NCI-H2196 treated with DMSO at 0.1 percent for 48 hours (cell line): ENCODE data around the gene ST14.

ENCODE experiments used
- DNase-seq: peaks from one replicate; lab custom pipeline; 2025; ENCODE audit not compliant: unreplicated experiment; lab: John Stamatoyannopoulos, UW

The ST14 gene

DNA sequence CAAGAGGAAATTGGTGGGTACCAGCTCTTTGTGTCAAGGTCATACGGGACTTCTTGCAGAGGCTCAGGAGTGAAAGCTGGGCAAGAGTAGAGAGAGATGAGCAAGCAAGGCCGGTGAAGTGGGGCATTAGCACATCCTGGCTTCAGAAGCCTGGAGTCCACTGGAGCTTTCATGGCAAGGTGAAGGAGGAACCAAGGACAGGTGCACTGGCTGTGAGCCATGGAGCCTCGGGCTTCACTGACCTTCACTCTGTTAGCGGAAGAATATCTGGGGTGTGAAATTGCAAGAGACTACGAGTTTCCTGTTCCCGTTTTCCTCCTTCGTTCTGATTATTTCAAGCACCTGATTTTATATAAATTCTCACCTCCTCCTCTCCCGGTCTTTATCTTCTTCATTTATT is 25.9 kb upstream of the ST14 start:
- no peak for DNase-seq

DNA sequence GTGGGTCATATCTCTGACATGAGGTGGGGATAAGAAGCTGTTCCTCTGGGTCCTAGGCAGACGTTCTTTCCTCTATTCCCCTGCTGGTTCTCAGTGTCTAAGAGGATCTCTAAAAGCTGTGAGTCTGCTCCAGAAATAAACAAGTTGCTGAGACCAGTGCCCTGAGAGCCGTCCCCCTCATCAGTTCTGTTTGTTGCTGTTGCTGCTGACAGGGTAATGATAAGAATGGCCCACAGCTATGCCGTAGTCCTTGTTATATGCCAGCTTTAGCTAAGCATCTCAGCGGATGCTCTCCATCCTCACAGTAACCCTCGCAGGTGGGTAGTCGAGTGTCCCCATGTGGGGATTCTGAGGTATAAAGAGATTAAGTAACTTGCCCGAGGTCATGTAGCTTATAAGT is 23.5 kb upstream of the ST14 start:
- no peak for DNase-seq

DNA sequence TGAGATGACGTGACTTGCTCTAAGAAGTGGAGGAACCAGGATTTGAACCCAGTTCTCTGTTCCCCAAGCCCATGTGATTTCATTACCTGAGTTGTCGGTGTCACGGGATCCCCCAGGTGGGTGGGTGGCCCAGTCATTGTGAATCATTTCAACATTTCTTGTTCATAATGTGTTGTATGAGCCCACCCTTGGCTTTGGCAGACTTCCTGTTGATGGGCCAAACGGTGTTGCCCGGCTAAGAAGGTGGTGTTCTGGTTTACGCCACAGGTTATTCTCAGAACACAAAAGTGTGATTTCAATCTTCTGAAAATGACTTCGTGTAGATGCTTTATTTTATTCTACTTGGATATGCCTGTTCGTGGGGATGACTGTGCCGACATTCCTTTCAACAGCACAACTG is 21.6 kb upstream of the ST14 start:
- DNase-seq: no peak

DNA sequence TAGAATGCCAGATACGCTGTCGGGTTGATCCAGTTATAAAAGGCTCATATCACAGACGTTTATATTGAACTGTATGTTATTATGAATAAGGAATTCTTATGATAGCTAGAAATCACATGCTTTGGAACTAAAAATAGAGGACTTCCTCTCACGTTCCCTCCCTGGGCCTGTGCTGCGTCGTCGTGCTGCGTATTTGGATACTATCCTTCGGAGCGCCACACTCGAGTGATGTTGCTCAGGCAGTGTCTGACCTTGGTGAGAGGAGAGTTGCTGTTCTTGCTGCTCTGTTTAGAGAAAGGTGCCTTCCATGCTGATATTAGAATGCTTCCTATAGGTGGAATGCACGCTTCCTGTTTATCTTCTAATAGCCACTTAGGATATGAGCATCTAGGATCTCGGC is 20.2 kb upstream of the ST14 start:
- no peak for DNase-seq

DNA sequence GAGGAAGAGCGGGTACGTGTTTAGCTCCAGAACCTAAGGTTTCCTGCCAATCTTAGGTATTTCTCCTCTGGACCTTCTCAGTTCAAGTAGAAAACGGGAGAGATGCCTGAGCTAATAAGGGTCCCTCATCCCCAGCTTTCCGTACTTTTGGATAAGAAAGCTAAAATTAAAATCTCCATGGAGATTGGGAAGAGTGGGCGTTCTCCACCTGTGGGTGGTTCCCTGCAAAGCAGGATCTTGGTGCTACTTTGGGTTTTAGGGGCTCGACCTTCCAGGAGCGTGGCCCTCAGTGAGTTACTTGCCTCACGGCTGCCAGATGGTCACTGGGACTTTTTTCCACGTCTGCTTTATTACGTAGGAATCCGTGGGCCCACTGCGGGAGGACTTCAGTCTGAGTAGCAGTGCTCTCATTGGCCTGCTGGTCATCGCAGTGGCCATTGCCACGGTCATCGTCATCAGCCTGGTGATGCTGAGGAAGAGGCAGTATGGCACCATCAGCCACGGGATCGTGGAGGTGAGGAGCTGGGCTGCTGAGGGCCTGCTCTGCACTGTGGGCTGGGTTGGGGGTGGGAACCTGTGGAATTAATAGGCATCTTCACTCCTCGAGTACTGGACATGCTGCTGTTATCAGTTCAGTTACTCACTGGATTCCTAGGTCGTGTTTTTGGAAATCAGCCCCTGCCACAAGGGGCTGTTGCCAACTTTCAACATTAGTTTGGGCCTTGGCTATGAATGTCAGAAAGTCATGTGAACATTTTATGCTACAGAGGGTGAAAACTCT is 17.8 kb upstream of the ST14 start:
- no peak for DNase-seq

GRCh38 chr11:130144141-130144540 is 15.4 kb upstream of the ST14 start:
- DNase-seq: no peak

DNA sequence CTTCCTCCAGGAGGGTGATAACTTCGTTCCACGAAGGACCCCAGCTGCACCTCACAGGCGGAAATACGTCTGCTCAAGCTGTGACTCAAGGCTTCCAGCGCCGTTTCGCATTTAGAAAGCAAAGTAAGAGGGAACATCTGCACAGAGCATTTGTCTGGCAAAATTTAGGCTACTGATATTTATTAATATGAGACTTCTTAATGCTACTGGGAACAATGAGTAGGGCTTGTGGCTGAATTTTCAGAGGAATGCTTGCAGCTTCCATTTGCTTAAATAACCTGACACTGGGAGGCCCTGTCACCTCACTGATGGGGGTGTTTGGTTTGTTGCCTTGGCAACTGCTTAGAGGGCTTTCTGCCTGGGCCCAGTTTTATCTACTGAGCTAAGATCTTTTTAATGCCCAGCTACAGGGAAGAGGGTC is 14.7 kb upstream of the ST14 start:
- DNase-seq: peak; percentile 30

- peak; percentile 53 for DNase-seq
Observed at GRCh38 chr11:130145311-130145812, 14.2 kb upstream of the ST14 start.

DNA sequence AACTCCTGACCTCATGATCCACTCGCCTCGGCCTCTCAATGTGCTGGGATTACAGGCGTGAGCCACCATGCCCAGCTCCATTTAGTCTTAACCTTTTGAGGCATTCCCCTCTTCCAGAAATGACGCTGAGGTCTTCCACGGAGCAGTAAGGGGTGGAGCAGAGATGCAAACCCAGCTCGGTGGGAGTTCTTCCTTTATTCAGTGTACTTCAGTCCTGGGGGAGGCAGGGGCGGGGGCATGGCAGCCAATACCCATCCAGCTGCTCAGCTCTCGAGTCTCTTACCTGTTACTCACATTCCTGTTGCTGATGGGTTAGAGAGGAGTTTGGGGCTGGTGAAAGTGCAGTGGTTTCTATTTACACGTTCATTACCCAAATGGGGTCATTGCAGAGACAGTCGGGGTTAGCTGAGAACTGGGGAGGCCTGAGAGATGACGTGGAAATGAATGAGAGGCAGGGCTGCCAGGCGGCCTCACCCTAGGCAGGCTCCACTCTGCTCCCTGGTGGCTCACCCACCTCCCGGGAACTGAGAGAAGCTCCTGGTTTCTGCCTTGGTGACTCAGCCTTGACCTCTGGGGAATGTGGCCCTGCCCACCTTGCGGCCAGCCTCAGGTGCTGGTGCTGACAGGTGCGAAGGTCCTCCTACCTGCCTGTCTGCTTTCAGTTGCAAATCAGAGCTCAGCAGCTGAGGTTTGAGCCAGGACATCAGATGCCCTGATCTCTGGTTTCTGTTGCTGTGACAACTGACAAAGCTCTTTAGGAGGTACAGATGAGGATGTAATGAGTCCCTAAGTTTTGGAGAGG is 13.4 kb upstream of the ST14 start:
- peak; percentile 90 for DNase-seq

- DNase-seq: no peak
Observed at GRCh38 chr11:130146796-130147195, 12.8 kb upstream of the ST14 start.

GRCh38 chr11:130148796-130149326 is 10.7 kb upstream of the ST14 start:
- no peak for DNase-seq

GRCh38 chr11:130150790-130151189 is 8.8 kb upstream of the ST14 start:
- no peak for DNase-seq

GRCh38 chr11:130151196-130151595 is 8.4 kb upstream of the ST14 start:
- DNase-seq: no peak

DNA sequence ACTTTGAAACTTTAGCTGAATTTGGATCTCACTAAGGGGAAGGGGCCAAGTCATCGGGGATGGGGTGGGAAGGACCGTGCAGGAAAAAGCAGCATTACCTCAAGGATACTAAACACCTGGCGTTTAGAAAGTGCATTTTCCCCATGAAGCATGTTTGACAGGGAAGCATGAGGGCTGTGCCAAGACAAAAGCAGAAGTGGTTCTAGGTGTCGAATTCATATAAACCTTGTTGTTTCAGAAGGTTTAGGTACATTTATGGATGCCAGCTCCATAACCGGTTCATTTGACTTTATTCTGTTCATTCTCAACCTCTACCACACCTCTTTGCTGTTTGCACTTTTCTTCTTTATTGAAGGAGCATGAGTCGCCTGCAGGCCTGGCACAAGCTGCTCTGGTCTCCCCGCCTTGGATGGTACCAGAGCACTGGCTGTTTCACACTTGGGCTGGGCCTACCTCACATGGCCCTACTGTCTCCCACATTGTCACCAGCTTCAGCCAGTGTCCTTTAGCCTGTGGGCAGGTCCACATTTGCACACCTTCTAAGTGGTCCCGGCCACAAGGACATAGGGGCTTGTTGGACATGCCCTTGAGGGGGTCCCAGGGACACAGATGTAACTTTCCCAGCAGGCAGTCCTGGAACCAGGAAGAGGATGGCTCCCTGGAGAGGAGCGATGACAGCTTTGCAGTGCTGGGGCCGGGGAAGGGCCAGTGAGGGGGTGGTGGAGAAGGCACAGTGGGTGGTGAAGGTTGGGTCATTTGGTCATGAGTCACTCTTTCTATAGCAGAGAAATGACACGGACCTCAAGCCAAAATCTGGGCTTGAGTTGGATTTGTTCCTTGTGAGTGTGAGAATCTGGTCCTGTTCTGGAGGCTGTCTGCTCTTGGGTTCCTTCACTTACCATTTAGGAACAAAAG is 3.2 kb upstream of the ST14 start:
- DNase-seq: no peak

- no peak for DNase-seq
Observed at GRCh38 chr11:130157101-130157500, 2.5 kb upstream of the ST14 start.

DNA sequence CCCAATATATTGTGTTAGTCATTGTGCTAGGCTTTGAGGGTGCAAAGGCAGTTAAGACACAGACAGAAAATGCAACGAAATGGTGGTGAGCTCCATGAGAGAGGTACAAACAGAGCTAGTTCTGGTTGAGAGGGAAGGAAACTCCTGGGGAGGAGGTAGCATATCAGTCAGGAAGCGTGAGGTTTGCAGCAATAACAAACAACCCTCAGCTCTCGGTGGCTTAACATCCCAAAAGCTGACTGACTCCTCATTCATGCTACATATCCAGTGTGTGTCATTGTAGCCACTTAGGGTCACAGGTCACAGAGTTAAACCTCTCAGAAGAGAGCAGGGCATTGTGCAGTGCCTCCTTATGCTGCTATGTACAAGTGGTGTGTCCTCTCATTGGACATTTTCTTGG is 1.7 kb upstream of the ST14 start:
- DNase-seq: no peak

GRCh38 chr11:130159139-130159538 is 443 bp upstream of the ST14 start:
- no peak for DNase-seq

DNA sequence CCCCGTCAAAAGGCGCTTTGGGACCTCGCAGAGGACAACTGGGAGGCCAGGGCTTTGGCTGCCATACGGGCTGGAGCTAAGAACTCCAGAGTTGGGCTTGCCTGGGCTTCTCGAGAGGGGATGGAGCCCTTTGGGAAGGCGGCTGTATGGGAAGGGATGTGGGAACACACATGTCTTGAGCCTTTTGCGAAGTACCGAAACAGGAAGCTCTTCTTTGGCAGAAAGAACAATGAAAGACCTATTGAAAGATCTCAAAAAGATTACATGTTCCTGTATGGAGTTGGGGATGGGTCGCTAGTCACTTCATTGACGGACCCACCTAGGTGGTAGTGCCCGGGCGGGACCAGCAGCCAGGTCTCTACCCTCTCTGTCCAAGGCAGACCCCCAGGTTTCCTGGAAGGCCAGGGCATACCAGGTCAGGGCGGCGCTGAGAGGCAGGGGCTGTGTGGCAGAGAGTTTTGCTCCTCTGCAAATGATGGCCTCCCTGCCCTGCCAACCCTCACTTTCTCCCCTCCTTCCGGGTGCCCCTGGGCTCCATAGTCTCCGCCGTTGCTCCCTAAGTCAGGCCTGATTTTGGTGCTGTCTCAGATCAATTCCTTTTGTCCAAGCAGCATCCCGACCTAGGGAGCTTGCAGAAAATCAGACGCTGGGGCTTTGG is 1.0 kb downstream of the ST14 start:
- no peak for DNase-seq

DNA sequence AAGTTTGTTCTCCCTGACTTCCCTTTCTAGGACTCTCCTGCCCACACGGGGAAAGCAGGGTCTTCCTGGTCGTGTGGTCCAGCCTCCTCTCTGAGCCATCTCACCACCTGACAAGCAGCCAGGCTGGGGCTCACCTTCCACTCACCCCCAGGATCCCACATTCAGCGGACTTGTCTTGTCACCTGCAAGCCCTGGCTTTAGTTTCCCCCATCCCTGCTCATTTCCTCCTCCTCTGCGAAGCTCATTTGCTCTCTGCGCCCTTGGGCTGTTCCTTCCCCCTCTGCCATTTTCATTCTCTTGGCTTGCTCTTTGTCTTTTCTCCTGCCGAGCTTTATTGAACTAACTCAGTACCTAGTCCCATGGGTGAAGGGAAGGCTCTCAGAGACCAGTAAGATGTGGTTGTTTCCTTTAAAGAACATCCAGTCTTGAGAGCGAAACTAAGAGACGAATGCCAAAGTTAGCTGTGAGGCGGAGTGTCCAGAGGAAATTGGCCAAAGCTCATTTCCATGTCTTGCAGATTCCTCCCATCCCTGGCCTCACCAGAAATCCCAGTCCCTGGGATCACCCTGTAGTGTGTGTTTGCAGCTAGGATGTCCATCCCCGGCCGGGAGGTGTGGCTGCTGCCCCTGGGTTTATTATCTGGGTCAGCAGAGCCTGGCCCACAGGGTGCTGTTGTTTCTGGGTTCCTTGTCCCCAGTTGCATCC is 2.0 kb downstream of the ST14 start:
- DNase-seq: no peak

DNA sequence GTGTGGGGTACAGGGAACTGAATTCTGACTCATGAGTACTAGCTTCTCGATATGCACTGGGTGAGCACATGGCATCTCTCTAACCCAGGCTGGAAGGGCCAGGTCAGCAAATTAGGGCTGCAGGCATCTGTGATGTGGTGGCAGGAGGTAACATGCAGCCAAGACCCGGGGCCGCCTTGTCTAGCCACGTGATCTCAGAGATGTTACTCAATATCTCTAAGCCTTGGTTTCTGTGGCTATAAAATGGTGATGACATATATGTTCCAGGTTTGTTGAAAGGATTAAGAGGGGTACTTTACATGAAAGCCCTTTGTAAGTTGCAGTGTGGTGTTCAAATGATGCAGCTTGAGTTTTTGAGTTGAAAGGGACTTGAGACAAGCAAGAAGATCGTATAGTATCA is 3.2 kb downstream of the ST14 start:
- peak; percentile 57 for DNase-seq
